NCI-H82 (cell line): ENCODE measurements around the gene GALNT18.

Experiments used
- DNase-seq: peaks from one replicate; lab custom pipeline; 2025; lab: John Stamatoyannopoulos, UW

The GALNT18 gene

DNA sequence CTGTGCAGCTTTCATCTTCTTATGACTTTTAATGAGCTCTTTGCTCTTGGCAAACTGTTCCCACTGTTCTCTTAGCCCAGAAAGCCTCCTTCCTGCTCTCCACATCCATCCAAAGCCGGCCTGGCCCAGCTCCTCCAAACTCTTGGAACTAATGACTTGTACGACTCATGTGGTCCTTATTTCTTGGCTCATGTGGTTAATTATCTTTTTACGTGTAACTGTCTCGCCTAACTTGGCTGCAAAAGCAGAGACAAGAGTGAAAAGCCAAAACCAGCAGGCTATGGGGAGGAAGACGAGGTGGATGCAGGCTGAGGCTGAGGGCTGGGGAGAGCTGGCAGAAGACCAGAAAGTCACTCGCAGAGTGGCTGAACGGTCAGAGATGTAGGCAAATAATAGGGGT lies 274.2 kb downstream of the GALNT18 start:
- DNase-seq = no peak

GRCh38 chr11:11346303-11346702 lies 275.5 kb downstream of the GALNT18 start:
- no peak for DNase-seq

GRCh38 chr11:11345099-11345498 lies 276.7 kb downstream of the GALNT18 start:
- DNase-seq = no peak

- no peak for DNase-seq
Observed at GRCh38 chr11:11344045-11344444, 277.8 kb downstream of the GALNT18 start.

GRCh38 chr11:11338304-11338703 lies 283.5 kb downstream of the GALNT18 start:
- DNase-seq = no peak

- DNase-seq = no peak
Observed at GRCh38 chr11:11336664-11337063, 285.1 kb downstream of the GALNT18 start.

- DNase-seq = no peak
Observed at GRCh38 chr11:11335043-11335442, 286.8 kb downstream of the GALNT18 start.

DNA sequence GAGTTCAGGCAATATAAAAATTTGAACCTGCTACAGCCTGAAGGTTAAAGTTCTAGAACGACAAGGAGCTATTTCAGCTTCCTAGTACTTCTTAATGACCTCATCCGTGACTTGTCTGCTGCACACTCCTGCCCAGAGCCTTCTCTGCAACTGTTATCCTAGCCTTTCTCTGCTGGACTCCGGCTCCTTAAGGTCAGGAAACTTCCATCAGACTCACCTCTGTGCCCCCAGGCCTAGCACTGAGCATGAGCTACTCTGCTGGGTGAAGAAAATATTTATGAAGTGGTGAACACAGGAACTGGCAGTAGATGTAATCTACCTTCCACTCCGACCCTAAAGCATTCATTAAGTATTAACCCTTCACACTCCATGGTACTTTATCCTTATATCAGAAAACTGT lies 287.2 kb downstream of the GALNT18 start:
- DNase-seq = no peak

DNA sequence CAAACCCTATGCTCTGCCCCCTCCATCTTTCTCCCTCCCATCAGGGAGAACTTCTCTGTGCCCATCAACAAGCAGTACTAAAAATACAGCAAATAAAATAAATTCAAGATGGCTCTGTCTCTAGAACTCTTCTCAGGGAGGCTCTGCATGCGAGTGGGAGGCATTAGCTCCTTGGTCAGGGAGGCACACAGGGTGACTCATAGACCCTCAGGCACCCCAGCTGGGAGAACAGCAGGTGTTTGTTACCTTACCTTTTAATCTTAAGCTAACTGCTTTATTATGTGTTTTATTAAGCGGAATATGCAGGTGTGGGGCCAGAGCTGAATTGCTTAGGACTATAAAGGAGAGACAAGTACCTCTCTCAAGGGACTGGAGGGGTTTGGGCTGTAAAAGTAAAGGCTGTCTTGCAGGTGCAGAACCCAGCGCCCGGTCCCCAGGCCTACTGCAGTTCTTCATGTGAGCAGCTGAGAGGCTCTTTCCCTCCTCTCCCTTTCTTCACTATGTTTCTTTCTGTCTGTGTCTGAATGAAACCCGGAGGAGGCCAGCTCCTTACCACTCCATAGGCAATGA lies 289.6 kb downstream of the GALNT18 start:
- no peak for DNase-seq

DNA sequence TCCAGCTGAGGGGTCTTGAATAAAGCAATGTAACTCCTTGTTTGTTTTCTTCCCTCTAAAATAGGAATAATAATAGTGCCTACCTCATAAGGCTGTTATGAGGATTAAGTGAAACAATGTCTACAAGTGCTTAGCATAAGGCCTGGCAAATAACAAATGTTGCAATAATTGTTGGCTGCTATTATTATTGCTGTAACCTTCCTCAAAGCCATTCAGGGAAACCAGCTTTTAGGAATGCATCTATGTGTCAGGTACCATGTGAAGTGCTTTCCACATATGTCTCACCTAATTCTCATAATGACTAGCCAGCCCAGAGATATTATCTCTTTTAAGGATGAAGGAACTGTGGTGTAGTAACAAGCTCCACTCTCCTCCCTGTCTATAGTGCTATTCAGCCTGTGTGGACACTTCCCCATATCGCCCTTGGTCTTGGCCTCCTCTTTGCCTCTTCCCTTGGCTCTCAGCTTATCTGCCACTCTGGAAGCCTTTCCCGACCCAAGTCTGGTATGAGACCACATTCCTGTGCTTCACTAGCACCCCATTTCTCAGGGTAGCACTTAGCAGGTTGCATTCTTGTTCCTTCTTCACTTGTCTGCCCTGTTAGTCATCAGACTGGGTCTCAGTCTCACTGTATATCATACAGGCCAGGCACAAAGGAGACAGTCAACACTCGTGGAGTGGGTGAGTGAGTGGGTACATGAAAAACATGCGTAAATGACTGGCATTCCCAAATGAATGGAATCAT lies 292.6 kb downstream of the GALNT18 start:
- DNase-seq = no peak

DNA sequence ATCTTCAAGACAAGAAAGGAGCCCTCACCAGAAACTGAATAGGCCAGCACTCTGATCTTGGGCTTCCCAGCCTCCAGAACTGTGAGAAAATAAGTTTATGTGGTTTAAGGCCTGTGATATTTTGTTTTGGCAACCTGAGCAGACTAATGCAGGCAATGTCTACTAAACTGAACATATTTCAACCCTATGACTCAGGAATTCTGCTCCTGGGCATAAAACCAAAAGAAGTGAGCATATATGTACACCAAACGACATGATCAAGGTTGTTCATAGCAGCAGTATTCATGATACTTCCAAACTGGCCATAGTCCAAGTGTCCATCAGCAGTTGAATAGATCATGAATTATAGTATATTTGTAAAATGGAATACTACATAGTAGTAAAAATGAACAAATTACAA lies 297.7 kb downstream of the GALNT18 start:
- DNase-seq = no peak

- DNase-seq = no peak
Observed at GRCh38 chr11:11322101-11322500, 299.7 kb downstream of the GALNT18 start.

DNA sequence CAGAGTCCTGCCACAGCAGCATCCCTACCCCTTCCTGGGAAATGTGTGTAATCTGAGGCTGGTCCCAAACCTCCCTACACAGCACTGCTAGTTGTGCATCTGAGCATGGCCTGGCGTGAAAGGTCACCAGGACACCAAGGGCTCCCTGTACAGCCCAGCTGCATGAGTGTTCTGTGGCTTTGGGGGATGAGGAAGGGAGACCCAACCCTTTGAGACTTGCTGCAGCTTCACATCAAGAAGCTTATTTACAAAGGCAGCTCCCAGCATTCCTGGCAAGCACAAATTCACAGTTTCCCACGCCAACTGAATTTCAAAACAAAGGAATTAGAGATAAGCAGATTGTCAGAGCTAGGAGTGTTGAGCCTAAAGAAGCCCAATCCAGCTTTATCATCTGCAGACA lies 301.0 kb downstream of the GALNT18 start:
- peak; percentile 23 for DNase-seq

GRCh38 chr11:11318961-11319360 lies 302.8 kb downstream of the GALNT18 start:
- DNase-seq = no peak

DNA sequence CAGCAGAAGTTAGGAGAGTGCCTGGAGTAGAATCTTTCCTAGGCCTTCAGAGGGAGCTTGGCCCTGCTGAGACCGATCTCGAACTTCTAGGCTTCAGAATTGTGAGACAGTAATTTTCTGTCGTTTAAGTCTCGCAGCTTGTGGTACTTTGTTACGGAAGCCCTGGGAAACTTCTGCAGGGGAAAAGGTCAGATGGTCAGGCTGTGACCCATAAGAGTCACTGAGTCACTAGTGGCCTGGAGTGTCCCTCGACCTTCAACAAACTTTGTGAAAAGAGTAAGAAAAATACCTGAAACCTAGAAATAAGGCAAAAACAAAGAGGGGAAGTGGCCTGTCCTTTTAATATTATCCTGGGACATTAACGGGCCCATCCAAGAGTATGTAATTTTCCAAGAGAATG lies 303.3 kb downstream of the GALNT18 start:
- no peak for DNase-seq

- DNase-seq = no peak
Observed at GRCh38 chr11:11316651-11317230, 305.1 kb downstream of the GALNT18 start.

DNA sequence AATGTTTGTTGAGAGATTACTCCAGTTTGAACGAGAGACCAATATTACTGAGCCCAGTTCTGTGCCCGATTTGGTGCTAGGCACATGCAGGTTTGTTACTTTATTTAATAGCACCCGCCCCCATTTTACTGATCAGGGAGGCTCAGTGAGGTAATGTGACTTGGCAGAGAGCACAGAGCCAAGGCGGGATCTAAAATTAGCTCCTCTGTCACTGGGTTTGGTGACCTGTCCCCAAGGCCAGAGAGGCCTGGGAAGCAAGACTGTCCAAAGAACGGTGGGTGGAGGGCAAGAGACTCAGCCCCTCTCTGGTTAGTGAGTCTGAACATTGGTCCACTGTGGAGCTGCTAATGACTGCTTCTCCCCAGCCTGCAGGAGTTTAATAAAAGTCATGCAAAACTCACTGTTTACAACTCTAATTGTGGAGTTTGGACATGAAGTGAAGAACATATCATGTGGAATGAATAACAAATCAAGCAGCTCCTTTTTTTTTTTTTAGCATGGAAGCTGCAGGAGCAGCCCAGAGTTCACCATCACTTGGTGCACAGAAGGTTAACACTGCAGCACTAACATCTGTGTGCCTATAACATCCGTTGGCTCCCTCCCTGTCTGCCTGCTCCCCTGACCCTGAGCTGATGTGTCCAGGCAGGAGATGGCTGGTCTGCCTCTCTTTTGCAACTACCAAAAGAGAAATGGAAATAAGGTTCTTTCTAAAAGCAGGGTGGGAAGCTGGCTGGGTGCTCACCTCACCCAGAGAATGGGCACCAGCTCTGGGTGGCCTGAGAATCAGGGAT lies 307.7 kb downstream of the GALNT18 start:
- DNase-seq = no peak

DNA sequence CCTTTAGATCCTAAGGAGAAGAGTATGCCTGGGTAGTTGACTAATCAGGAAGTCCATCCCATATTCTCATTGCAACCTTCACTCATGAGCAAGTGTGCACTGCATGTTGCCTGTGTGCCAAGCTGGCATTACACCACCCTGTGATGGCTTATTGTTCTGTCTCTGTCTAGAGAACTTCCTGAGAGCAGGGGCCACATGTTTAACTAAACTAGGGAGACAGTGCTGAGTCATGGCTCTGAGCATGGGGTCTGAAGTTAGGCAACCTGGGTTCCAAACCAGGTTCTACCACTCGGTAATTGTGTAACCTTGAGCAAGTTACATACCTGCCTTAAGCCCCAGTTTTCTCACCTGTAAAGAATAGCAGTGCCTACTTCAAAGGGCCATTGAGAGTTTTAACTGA lies 308.4 kb downstream of the GALNT18 start:
- no peak for DNase-seq

GRCh38 chr11:11312738-11313137 lies 309.1 kb downstream of the GALNT18 start:
- DNase-seq = no peak

DNA sequence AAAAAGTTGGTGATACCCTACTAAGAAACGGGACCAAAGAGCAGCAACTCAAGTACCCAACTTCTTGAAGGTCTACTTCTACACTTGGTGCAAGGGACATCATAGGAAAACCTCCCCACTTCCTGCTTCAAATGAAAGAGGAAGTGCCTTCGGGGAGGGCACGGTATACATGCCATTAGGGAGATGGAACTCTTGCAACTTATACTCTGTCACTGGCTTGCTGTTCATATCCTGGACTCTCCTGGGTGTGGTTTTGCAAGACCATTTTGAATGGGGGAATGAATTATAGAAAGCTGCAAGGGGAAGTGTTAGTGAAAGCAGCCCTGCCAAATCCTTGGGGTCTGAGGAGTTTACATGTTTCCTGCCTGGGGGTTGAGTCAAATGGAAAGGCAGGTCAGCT lies 310.6 kb downstream of the GALNT18 start:
- DNase-seq = no peak

DNA sequence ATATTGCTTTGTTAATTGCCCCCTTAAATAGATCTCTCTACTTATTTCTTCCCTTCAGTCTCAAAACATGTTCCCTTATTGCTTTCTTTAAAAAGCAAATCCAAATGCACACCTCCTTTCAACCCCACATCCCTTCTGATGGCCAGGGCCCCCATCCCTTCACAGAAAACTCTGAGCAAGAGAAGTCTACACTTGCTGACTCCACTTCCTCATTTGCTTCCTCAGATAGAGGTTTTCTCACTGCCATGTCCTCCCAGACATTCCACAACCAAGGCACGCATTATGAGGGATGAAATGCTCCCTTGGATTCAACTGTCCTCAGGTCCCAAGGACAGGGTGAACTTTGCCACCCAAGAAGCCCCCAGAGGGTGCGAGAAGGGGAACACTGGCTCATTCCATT lies 311.9 kb downstream of the GALNT18 start:
- no peak for DNase-seq

DNA sequence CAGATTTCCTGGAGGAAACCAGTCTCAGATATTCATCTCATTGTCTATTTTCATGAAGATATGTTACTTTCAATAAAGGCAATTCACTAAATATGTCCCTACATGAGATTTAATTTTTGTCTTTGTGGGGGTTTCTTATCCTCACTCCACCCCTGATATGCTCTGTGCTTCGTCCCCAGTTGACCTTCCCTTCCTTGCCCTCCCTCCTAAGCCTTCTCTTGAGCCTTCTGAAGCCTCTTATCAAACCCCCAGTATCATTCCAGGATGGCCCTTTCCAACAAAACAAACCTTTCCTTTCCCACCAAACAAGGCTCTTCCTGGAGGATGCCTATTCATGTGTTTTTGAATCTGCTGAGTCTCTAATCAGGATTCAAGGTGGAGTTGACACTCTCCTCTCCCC lies 313.6 kb downstream of the GALNT18 start:
- no peak for DNase-seq

DNA sequence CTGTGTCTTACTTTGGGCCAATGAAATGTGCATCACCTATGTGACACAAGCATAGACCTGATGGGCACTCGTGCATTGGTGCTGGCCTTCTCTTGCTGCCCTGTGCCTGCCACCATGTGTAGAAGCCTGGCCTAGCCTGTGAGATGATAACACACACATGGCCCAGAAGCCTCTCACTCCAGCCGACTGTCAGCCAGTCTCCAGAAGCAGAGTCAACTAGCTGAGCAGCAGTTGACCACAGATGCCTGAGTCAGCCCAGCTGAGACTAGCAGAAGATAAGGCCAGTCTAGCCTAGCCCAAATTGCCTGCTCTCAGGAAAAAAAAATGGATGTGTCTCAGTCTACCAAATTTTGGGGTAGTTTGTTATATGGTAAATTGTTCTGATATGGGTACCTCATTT lies 314.9 kb downstream of the GALNT18 start:
- DNase-seq = no peak
